Testis (tissue), 3 donors: ENCODE data around the gene BRD3OS. TPM values are rescaled to one million over a fixed set of nuclear protein-coding genes. Genes with fewer than 3 reads are reported as not detected.
A peak's percentile ranks its signal among the peaks of the same experiment; 100 is the strongest.

Experiments
- DNase-seq: peaks from one replicate; pipeline ENCODE4 v3.0.0-alpha.2; 2019
- H3K27ac ChIP-seq, 2 donors: fragments of 200-600 bp; sonication (generic); one replicate each; pipeline ENCODE4 v1.5.1; 2019
- H3K27me3 ChIP-seq: fragments of 200-600 bp; sonication (generic); one replicate; pipeline ENCODE4 v1.5.1; 2019
- H3K36me3 ChIP-seq: fragments of 200-600 bp; sonication (generic); one replicate; pipeline ENCODE4 v1.5.1; 2017; ENCODE audit warnings: low read depth; ENCODE audit errors: missing control alignments
- H3K4me1 ChIP-seq: fragments of 200-600 bp; sonication (generic); one replicate; pipeline ENCODE4 v1.5.1; 2019
- H3K4me3 ChIP-seq, 2 donors: fragments of 200-600 bp; sonication (generic); one replicate each; pipeline ENCODE4 v1.5.1; 2017 to 2019
- H3K9me3 ChIP-seq: fragments of 200-600 bp; sonication (generic); one replicate; pipeline ENCODE4 v1.5.1; 2017
- POLR2A ChIP-seq: fragments of 450-650 bp; IDR thresholded peaks from one replicate; pipeline ENCODE4 v1.6.1; 2017; ENCODE audit warnings: antibody characterized with exemption, mild to moderate bottlenecking, moderate library complexity
- WGBS, 2 donors: methylation state at CpG; one replicate each; pipeline ENCODE4 v1.1.5; 2018; 5-methylcytosine and 5-hydroxymethylcytosine counted together
- intact Hi-C: fragments of 100-400 bp; cut with DNase I; formaldehyde crosslinking; loops from one replicate; pipeline ENCODE4 v1.15.1; 2023; ENCODE audit warnings: low total_unique reads
- polyA plus RNA-seq: library from polyadenylated mRNA; stranded (reverse); fragments of 350-450 nt; fragmentation: Illumina TruSeq; extraction: RNeasy Lipid Tissue Mini Kit (QIAGEN cat#74804); gene quantifications from one replicate; pipeline ENCODE4 v1.2.3, GENCODE V29; 2014; ENCODE audit warnings: low read depth, low replicate concordance; ENCODE audit not compliant: insufficient read depth
- total RNA-seq, 2 donors: library from RNA; depleted of rRNA; stranded (reverse); fragments of >200 nt; gene quantifications; one replicate each; pipeline ENCODE4 v1.2.3, GENCODE V29; 2016
- TF ChIP-seq, protein P1 (sequence below), 3 experiments: fragments of 450-650 bp in 2 of 3; fragments of 200-600 bp in 1 of 3; sonication (generic) in 1 of 3; IDR thresholded peaks; one replicate each; pipeline ENCODE4 v1.5.1; 2016 to 2019; ENCODE audit warnings: antibody characterized with exemption in 3 of 3, mild to moderate bottlenecking in 2 of 3, moderate library complexity in 1 of 3

Gene BRD3OS
- total and polyA plus RNA-seq, 3 donors from 2014 or later = 18.9 to 29.5 (median 19.0) TPM

DNA sequence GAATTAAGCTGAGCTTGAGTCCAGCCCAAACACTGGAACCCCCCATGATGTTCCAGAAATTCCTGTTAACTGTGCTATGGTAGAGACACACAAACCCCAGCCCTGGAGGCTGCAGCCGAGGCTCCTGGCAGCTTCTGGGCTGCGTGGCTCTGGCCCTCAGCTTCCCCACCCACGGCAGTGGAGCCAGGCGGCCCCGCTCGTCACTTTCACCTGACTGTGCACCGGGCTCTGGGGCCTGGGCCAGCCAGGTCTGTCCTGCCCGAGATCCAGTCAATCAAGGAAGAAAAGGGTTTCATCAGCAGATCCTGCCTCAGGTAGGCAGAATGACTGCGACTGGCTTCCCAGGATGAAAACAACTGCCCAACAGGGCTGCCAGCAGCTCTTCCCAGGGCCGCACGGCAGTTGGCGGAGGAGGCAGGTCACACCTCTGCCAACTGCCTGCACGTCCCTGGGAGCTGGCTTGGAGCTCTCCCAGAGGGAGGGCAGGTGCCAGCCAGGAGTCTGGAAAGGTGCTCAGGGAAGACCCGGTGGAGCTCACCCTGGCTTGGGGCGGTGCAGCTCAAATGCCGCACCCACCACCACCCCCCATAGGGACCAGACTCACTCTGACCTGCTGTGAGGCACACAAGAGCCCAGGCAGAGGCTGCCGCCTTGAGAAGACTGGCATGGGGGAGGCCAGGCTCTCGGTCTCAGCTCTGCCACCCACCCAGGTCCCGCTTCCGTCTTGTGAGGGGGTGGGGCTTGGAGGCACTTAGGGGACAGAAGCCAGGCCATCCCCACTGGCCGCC is 21.8 kb downstream of the BRD3OS start:
- Histone ChIP-seq H3K27ac (no peak overlapping the region), H3K4me1 (peaks cover 9% of the 10 kb centered on the region), H3K4me3 (no peak overlapping the region), H3K27me3 (no peaks in the 10 kb centered on the region), H3K36me3 (no peaks in the 10 kb centered on the region), H3K9me3 (no peaks in the 10 kb centered on the region)
- no peak for TF ChIP-seq POLR2A
- TF ChIP-seq, protein P1, sequence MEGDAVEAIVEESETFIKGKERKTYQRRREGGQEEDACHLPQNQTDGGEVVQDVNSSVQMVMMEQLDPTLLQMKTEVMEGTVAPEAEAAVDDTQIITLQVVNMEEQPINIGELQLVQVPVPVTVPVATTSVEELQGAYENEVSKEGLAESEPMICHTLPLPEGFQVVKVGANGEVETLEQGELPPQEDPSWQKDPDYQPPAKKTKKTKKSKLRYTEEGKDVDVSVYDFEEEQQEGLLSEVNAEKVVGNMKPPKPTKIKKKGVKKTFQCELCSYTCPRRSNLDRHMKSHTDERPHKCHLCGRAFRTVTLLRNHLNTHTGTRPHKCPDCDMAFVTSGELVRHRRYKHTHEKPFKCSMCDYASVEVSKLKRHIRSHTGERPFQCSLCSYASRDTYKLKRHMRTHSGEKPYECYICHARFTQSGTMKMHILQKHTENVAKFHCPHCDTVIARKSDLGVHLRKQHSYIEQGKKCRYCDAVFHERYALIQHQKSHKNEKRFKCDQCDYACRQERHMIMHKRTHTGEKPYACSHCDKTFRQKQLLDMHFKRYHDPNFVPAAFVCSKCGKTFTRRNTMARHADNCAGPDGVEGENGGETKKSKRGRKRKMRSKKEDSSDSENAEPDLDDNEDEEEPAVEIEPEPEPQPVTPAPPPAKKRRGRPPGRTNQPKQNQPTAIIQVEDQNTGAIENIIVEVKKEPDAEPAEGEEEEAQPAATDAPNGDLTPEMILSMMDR (IDR thresholded peaks at IDR 0.05) = no peak
- no peak for DNase-seq
- intact Hi-C loops = no loop called here
- WGBS, 2 donors = 89 to 90% methylated on average over 15 to 21 of the region's 21 CpGs

DNA sequence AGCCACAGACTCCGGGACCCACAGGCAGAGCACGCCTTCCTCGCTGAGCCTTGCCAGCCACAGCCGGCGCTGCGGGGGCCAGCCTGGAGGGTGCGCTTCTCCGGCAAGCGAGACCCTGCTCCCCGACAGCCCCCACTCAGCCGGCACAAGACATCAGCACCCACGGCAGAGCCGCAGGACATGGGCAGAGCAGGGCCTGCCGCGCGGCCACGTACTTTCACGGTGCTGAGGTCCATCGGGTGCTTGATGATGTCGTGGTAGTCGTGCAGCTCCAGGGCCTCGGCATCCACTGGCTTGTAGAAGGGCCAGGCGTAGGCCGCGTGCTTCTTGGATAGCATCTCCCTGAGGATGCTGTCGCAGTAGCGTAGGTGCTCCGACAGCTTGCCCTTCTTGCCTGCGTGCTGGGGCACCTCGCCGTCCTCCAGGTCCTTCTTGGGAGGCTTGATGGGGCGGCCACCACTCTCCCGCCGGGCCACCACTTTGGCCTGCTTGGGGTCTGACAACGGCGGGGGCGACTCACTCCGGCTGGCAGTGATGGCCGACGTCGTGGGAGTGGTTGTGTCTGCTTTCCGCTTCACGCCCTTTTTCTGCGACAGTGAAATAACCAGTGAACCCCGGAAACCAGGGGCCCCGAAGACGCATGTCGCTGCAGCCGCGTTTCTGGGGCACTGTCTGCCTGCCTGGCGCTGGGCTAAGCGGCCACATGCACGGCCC is 22.7 kb downstream of the BRD3OS start:
- Histone ChIP-seq H3K4me1 (peaks cover 9% of the 10 kb centered on the region), H3K36me3 (no peaks in the 10 kb centered on the region), H3K27ac (no peak overlapping the region), H3K9me3 (no peaks in the 10 kb centered on the region), H3K4me3 (no peak overlapping the region), H3K27me3 (no peaks in the 10 kb centered on the region)
- TF ChIP-seq POLR2A = no peak
- TF ChIP-seq, protein P1 (IDR thresholded peaks at IDR 0.05) = no peak
- WGBS, 2 donors = 94 to 96% methylated on average over 31 to 53 of the region's 53 CpGs
- intact Hi-C loops = no loop called here
- DNase-seq = no peak

DNA sequence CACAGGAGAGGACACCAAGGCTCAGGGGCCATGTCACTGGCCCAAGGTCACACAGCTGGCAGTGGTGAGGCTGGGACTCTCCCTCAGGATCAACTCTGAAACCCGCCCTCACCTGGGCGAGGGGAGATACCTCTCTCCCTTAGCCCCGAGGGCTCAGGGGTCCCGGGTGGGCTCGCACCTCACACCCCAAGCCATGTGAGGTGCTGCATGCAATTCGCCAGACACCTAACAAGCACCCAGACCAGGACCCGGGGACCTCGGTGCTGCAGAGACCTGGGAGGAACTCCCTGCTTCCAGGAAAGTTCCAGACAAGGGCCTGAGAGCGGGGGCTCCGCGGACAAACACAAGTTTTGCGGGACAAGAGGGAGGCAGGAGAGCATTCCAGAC is 23.3 kb downstream of the BRD3OS start:
- H3K4me1 ChIP-seq = peaks cover 6% of the 10 kb centered on the region

DNA sequence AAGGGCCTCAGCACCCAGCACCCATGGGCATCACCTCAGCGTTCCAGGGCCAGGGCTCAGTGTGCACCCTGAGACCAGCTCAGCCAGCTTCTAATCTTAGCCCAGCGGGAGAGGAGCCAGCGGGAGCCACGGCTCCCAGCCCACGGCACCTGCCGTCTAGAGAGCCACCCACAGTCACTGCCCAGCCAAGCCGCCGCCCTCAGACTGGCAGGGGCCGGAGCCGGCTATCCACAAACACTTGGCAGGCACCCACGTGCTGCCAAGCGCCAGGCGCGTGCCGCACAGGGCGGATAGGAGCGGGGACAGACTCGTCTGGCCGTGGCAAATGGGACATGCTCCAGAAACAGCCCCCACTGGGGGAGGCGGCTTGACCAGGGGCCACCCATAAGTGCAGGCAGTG is 24.0 kb downstream of the BRD3OS start:
- Histone ChIP-seq H3K27me3 (no peaks in the 10 kb centered on the region), H3K27ac (no peak overlapping the region), H3K9me3 (no peaks in the 10 kb centered on the region), H3K4me3 (no peak overlapping the region), H3K36me3 (no peaks in the 10 kb centered on the region), H3K4me1 (peaks cover 8% of the 10 kb centered on the region)
- no peak for TF ChIP-seq POLR2A
- TF ChIP-seq, protein P1 (IDR thresholded peaks at IDR 0.05) = no peak
- WGBS, 2 donors = 76 to 78% methylated on average over 7 to 20 of the region's 20 CpGs
- DNase-seq = peak; percentile 65
- intact Hi-C loops = no loop called here

More for the DNA sequence above, 23.3 kb downstream of the BRD3OS start:
- Histone ChIP-seq H3K27ac (no peak overlapping the region), H3K9me3 (no peaks in the 10 kb centered on the region), H3K27me3 (no peaks in the 10 kb centered on the region), H3K4me3 (no peak overlapping the region), H3K36me3 (no peaks in the 10 kb centered on the region)
- intact Hi-C loops = no loop called here
- no peak for TF ChIP-seq POLR2A
- TF ChIP-seq, protein P1 (IDR thresholded peaks at IDR 0.05) = no peak
- WGBS, 2 donors = 79 to 90% methylated on average over 6 to 12 of the region's 12 CpGs
- no peak for DNase-seq
